ENCODE data around the gene HDAC9. TPM values are rescaled to one million over a fixed set of nuclear protein-coding genes. Genes with fewer than 3 reads are reported as not detected.

Gene HDAC9
- total RNA-seq, 4 donors from 2014 or later, result 1.2 to 8.0 (median 1.6) TPM

DNA sequence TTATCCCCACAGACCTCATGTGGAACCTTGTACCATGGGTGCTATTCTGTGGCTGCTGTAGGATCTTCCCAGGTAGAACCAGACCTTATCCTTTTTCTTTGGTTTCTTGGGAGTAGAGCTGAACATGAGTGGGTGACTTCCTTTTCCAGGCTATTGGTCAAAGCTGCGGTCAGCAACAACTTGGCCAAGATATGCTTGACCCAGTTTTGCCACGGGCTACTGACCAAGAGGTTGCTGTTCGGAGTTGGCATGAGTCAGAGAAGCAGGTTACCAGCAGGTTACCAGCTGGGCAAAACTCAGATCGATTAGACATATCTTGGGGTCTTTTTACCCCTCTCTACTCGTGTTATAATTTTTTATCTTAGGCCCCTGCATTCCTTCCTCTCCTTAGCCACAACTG lies 36.7 kb upstream of the HDAC9 start:
- H3K4me1 ChIP-seq, result no peaks in the 10 kb centered on the region
- intact Hi-C loops (cut with DNase I), result no loop called here
- no peak for DNase-seq
- no peaks in the 10 kb centered on the region for H3K36me3 ChIP-seq
- 66 to 89% methylated on average over 5 of the region's 5 CpGs for WGBS, 2 donors
- H3K9me3 ChIP-seq, result no peaks in the 10 kb centered on the region
- H3K4me3 ChIP-seq, result no peak overlapping the region
- H3K27ac ChIP-seq, result no peak overlapping the region
- no peaks in the 10 kb centered on the region for H3K27me3 ChIP-seq
- TF ChIP-seq CTCF (IDR thresholded peaks at IDR 0.05) (no peak), POLR2A (IDR thresholded peaks at IDR 0.05) (no peak)

- intact Hi-C loops (cut with DNase I), result no loop called here
- no peak overlapping the region for H3K4me3 ChIP-seq
- no peak overlapping the region for H3K27ac ChIP-seq
- no peaks in the 10 kb centered on the region for H3K4me1 ChIP-seq
- no peaks in the 10 kb centered on the region for H3K27me3 ChIP-seq
- WGBS, 2 donors, result 58 to 59% methylated on average over 5 of the region's 5 CpGs
- H3K9me3 ChIP-seq, result no peaks in the 10 kb centered on the region
- no peak for DNase-seq
- no peaks in the 10 kb centered on the region for H3K36me3 ChIP-seq
- TF ChIP-seq POLR2A (IDR thresholded peaks at IDR 0.05) (no peak), CTCF (IDR thresholded peaks at IDR 0.05) (no peak)
These were observed 35.9 kb upstream of the HDAC9 start for GRCh38 chr7:18459484-18460245.

DNA sequence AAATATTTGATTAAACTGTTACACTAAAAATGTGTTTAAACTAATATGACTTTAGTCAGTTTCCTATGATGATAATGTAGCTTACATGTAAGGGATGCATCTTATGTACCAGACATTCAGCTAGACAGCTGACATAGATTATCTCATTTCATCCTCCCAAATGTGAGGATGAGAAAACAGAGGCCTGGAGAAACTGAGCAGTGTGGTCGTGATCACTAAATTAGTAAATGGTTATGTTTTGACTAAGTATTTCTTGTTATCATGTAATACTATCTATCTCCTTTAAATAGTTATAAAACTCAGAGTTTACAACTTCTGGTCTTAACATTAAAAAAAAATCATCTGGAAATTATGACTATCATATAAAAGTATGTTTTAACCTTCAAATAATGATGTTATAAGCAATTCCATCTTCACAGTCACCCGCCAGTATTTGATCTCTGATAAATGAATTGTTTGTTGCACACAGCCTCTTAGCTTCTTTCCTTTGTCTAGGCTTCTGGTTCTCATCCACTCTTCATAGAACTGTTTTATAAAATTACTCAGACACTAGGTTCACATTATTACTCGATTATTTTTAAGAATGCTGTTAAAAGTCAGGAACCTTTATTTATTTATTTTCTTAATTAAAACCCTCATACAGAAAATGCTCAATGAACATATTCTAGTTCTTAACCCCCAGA lies 33.6 kb upstream of the HDAC9 start:
- 75 to 86% methylated on average over 3 of the region's 3 CpGs for WGBS, 2 donors
- no peaks in the 10 kb centered on the region for H3K4me1 ChIP-seq
- no peak overlapping the region for H3K27ac ChIP-seq
- no peak for DNase-seq
- H3K27me3 ChIP-seq, result no peaks in the 10 kb centered on the region
- no peaks in the 10 kb centered on the region for H3K36me3 ChIP-seq
- H3K4me3 ChIP-seq, result no peak overlapping the region
- TF ChIP-seq POLR2A (IDR thresholded peaks at IDR 0.05), result no peak
- TF ChIP-seq CTCF (IDR thresholded peaks at IDR 0.05), result no peak
- no peaks in the 10 kb centered on the region for H3K9me3 ChIP-seq
- intact Hi-C loops (cut with DNase I), result no loop called here

DNA sequence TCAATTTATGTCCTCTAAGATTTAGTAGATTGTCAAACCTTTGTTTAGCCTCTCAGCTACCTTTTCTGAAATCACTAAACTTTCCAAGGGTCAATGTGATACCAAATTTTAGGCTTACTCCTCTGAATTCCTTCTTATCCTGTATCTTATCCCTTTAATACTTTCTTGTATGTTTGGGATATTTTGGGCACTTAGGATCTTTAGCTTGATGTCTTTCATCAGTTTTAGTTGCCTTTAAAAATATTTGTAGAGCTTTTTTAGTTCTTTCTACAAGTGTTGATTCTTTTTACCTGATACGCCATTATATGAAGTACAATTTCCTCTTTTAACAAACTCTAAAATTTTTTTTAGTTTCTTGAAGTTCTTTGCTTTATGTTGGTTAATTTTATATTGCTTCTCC lies 30.7 kb upstream of the HDAC9 start:
- 84 to 94% methylated on average over 1 of the region's 1 CpG for WGBS, 2 donors
- Histone ChIP-seq H3K9me3 (no peaks in the 10 kb centered on the region), H3K27ac (no peak overlapping the region), H3K4me1 (no peaks in the 10 kb centered on the region), H3K27me3 (no peaks in the 10 kb centered on the region), H3K4me3 (no peak overlapping the region), H3K36me3 (no peaks in the 10 kb centered on the region)
- no peak for TF ChIP-seq CTCF (IDR thresholded peaks at IDR 0.05)
- no peak for TF ChIP-seq POLR2A (IDR thresholded peaks at IDR 0.05)
- intact Hi-C loops (cut with DNase I), result no loop called here
- no peak for DNase-seq

GRCh38 chr7:18467011-18467410 lies 28.5 kb upstream of the HDAC9 start:
- H3K27ac ChIP-seq, result no peak overlapping the region
- TF ChIP-seq CTCF (IDR thresholded peaks at IDR 0.05), result no peak
- TF ChIP-seq POLR2A (IDR thresholded peaks at IDR 0.05), result no peak
- 59 to 82% methylated on average over 1 of the region's 1 CpG for WGBS, 2 donors
- H3K4me3 ChIP-seq, result no peak overlapping the region
- no peaks in the 10 kb centered on the region for H3K4me1 ChIP-seq
- DNase-seq, result no peak
- no peaks in the 10 kb centered on the region for H3K27me3 ChIP-seq
- no peaks in the 10 kb centered on the region for H3K36me3 ChIP-seq
- no peaks in the 10 kb centered on the region for H3K9me3 ChIP-seq
- intact Hi-C loops (cut with DNase I), result no loop called here
